GM19351 (cell line): ENCODE data around the gene TOLLIP.
"Not testable (repeated sequence)": the region's sequence is repeated elsewhere in the genome, so short reads cannot be mapped to it uniquely, and the experiment has no call there.

Source experiments
- ATAC-seq: cut with Tn5 transposase; IDR thresholded peaks from one replicate; pipeline ENCODE4 v1.9.1; 2021; ENCODE audit warnings: mild to moderate bottlenecking, moderate library complexity; ENCODE audit not compliant: unreplicated experiment

The TOLLIP gene

DNA sequence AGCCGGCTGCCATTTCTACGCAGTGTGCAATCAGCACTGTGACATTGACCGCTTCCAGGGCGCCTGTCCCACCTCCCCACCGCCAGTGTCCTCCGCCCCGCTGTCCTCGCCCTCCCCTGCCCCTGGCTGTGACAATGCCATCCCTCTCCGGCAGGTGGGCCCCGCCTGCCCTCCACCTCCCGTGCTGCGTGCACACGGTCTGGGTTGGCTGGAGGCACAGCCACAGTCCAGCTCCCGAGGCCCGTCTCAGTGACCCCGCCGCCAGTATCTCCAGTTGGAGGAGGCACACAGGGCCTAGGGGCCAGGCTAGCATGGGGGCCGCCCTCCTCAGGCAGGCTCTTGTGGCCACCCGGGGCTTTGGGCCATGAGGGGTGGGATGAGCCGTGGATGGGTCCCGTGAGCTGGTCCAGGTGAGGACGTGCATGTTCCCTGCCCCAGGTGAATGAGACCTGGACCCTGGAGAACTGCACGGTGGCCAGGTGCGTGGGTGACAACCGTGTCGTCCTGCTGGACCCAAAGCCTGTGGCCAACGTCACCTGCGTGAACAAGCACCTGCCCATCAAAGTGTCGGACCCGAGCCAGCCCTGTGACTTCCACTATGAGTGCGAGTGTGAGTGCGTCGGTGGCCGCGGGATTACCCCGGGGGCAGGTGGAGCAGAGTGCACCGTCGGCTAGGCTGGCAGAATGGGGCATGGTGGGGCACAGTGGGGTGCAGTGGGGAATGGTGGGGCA, 56.9 kb downstream of the TOLLIP start:
- ATAC-seq: no peak

- no peak for ATAC-seq
Measured at GRCh38 chr11:1251236-1251770, 58.1 kb downstream of the TOLLIP start.

DNA sequence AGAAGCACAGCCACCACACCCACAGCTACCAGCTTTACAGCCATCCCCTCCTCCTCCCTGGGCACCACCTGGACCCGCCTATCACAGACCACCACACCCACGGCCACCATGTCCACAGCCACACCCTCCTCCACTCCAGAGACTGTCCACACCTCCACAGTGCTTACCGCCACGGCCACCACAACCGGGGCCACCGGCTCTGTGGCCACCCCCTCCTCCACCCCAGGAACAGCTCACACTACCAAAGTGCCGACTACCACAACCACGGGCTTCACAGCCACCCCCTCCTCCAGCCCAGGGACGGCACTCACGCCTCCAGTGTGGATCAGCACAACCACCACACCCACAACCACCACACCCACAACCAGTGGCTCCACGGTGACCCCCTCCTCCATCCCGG, 59.0 kb downstream of the TOLLIP start:
- not testable (repeated sequence) for ATAC-seq

- not testable (repeated sequence) for ATAC-seq
Measured at GRCh38 chr11:1248951-1249350, 60.5 kb downstream of the TOLLIP start.

- ATAC-seq: not testable (repeated sequence)
Measured at GRCh38 chr11:1247026-1247425, 62.4 kb downstream of the TOLLIP start.

GRCh38 chr11:1246301-1246700, 63.1 kb downstream of the TOLLIP start:
- not testable (repeated sequence) for ATAC-seq

- ATAC-seq: not testable (repeated sequence)
Measured at GRCh38 chr11:1245717-1246116, 63.7 kb downstream of the TOLLIP start.

GRCh38 chr11:1244557-1244956, 64.9 kb downstream of the TOLLIP start:
- not testable (repeated sequence) for ATAC-seq

- ATAC-seq: not testable (repeated sequence)
Measured at GRCh38 chr11:1243521-1243920, 65.9 kb downstream of the TOLLIP start.

DNA sequence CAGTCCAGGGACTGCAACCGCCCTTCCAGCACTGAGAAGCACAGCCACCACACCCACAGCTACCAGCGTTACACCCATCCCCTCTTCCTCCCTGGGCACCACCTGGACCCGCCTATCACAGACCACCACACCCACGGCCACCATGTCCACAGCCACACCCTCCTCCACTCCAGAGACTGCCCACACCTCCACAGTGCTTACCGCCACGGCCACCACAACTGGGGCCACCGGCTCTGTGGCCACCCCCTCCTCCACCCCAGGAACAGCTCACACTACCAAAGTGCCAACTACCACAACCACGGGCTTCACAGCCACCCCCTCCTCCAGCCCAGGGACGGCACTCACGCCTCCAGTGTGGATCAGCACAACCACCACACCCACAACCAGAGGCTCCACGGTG, 66.7 kb downstream of the TOLLIP start:
- not testable (repeated sequence) for ATAC-seq

GRCh38 chr11:1242289-1242688, 67.1 kb downstream of the TOLLIP start:
- ATAC-seq: no peak

- ATAC-seq: no peak
Measured at GRCh38 chr11:1241706-1242105, 67.7 kb downstream of the TOLLIP start.

DNA sequence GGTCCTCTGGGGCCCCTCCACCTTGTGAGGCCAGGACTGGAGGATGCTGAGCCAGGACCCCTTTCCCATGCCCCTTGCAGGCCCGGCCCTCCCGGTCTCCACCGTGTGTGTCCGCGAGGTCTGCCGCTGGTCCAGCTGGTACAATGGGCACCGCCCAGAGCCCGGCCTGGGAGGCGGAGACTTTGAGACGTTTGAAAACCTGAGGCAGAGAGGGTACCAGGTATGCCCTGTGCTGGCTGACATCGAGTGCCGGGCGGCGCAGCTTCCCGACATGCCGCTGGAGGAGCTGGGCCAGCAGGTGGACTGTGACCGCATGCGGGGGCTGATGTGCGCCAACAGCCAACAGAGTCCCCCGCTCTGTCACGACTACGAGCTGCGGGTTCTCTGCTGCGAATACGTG, 68.7 kb downstream of the TOLLIP start:
- no peak for ATAC-seq

DNA sequence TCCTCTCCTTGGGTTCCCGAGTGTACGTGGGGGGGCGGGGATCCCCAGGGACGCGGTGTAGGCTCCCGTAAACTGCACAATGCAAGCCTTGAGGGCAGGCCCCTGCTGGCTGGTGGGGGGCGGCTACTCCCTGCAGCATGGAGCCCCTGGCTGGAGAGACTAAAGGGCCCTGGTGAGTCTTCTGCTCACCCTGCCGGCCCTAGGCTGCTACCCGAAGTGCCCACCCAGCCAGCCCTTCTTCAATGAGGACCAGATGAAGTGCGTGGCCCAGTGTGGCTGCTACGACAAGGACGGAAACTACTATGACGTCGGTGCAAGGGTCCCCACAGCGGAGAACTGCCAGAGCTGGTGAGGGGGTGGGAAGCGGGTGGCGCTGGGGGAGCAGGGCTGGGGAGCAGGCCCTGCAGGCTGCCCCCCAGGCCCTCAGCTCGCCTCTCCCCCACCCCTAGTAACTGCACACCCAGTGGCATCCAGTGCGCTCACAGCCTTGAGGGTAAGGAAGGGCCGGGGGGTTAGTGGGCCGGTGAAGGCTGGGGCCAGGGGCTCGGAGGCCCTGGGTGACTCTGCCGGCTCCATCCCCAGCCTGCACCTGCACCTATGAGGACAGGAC, 69.7 kb downstream of the TOLLIP start:
- ATAC-seq: no peak

GRCh38 chr11:1238767-1239595, 70.5 kb downstream of the TOLLIP start:
- no peak for ATAC-seq

GRCh38 chr11:1237851-1238250, 71.6 kb downstream of the TOLLIP start:
- no peak for ATAC-seq

- ATAC-seq: no peak
Measured at GRCh38 chr11:1237128-1237580, 72.3 kb downstream of the TOLLIP start.

DNA sequence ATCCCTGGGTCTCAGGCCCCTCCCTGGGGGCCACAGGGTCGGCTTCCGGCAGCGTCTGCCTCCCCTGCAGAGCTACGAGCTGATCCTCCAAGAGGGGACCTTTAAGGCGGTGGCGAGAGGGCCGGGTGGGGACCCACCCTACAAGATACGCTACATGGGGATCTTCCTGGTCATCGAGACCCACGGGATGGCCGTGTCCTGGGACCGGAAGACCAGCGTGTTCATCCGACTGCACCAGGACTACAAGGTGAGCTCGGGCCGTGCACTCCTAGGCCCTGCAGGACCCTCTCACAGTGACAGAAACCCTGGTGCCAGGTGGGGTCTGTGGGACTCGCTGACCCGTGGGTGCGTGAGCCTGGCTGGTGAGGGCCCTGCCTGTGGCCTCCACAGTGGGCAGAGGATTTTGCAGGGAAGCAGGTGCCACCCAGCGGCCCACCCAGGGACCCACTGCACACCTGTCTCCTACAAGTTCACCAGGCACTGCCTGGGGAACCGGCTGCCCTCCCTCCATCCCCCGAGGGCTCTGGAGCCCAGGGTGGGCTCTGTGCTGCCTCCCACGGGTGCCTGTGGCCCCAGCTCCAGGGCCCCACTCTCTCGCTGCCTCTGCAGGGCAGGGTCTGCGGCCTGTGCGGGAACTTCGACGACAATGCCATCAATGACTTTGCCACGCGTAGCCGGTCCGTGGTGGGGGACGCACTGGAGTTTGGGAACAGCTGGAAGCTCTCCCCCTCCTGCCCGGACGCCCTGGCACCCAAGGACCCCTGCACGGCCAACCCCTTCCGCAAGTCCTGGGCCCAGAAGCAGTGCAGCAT, 72.9 kb downstream of the TOLLIP start:
- no peak for ATAC-seq

- no peak for ATAC-seq
Measured at GRCh38 chr11:1235901-1236315, 73.5 kb downstream of the TOLLIP start.

DNA sequence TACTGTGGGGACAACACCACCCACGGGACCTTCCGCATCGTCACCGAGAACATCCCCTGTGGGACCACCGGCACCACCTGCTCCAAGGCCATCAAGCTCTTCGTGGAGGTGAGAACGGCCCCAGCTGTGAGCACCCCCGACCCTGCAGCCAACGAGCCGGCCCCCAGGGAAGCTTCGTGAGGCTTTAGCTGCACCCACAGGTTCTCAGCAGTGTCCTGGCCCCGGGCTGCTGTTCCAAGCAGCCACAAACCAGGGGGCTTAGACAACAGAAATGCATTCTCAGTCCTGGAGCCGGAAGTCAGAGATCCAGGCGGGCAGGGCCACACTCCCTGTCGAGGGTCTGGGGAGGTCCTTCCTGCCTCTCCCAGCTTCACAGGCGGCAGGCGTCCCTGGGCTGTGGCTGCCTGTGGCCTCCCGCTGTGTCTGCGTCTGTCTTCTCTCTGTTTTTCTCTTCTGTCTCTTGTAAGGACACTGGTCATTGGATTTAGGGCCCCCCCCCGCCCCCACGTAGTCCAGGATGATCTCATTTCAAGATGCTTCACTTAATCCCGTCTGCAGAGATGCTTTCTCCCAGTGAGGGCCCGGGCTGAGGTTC, 74.0 kb downstream of the TOLLIP start:
- no peak for ATAC-seq
